GM12873 (cell line): ENCODE results near the gene TENM3.

Source experiments
- CTCF ChIP-seq: IDR thresholded peaks from 2 replicates; pipeline ENCODE4 v1.5.1; 2012; ENCODE audit warnings: low read depth, mild to moderate bottlenecking, moderate library complexity, low read length, control low read depth; ENCODE audit not compliant: insufficient read depth; ENCODE audit errors: missing control alignments

The TENM3 gene

GRCh38 chr4:182795446-182796238 lies 552.4 kb downstream of the TENM3 start:
- no peak for TF ChIP-seq CTCF

- no peak for TF ChIP-seq CTCF
Observed at GRCh38 chr4:182799515-182800215, 556.5 kb downstream of the TENM3 start.

GRCh38 chr4:182800216-182800515 lies 557.0 kb downstream of the TENM3 start:
- no peak for TF ChIP-seq CTCF

- TF ChIP-seq CTCF, result no peak
Observed at GRCh38 chr4:182801636-182802035, 558.4 kb downstream of the TENM3 start.

GRCh38 chr4:182802621-182803020 lies 559.4 kb downstream of the TENM3 start:
- no peak for TF ChIP-seq CTCF

GRCh38 chr4:182803235-182803634 lies 560.0 kb downstream of the TENM3 start:
- TF ChIP-seq CTCF, result no peak

- no peak for TF ChIP-seq CTCF
Observed at GRCh38 chr4:182804131-182804530, 560.9 kb downstream of the TENM3 start.
